HFFc6 (cell line): ENCODE results near the gene PXN. TPM values are rescaled to one million over a fixed set of nuclear protein-coding genes. Genes with fewer than 3 reads are reported as not detected.
"Not testable (repeated sequence)": the region's sequence is repeated elsewhere in the genome, so short reads cannot be mapped to it uniquely, and the experiment has no call there.

ENCODE experiments used
- DNase-seq: peaks from one replicate; pipeline ENCODE4 v3.0.0-alpha.2; 2018
- H3K27ac Mint-ChIP-seq: 2 replicates; pipeline ENCODE4 v1.8.0; 2020; ENCODE audit warnings: mild to moderate bottlenecking, mixed read lengths
- H3K27me3 Mint-ChIP-seq: 2 replicates; pipeline ENCODE4 v1.8.0; 2021; ENCODE audit warnings: mild to moderate bottlenecking, moderate library complexity, mixed read lengths; ENCODE audit not compliant: insufficient read depth
- H3K36me3 Mint-ChIP-seq: 2 replicates; pipeline ENCODE4 v1.8.0; 2021; ENCODE audit warnings: low read depth, mixed read lengths
- H3K4me1 Mint-ChIP-seq: 2 replicates; pipeline ENCODE4 v1.8.0; 2020; ENCODE audit warnings: low read depth, mixed read lengths
- H3K4me3 Mint-ChIP-seq: 2 replicates; pipeline ENCODE4 v1.8.0; 2020; ENCODE audit warnings: mild to moderate bottlenecking, moderate library complexity, mixed read lengths
- H3K9me3 Mint-ChIP-seq: 2 replicates; pipeline ENCODE4 v1.8.0; 2020; ENCODE audit warnings: mild to moderate bottlenecking, mixed read lengths
- total RNA-seq, 6 experiments: library from RNA; stranded (reverse); fragmentation: NEBNext Ultra II Directional; extraction: Animal tissue kit (Norgen Biotek cat#: 25700); gene quantifications; 2 replicates in 1 of 6; 3 replicates in 5 of 6; pipeline ENCODE4 v1.2.3, GENCODE V29; 2021
- TF ChIP-seq, protein P1 (sequence below): fragments of 200-600 bp; sonication (generic); IDR thresholded peaks from 2 replicates; pipeline ENCODE4 v1.5.0; 2021; ENCODE audit warnings: antibody characterized with exemption, mild to moderate bottlenecking

PXN gene
- total RNA-seq, 6 experiments from 2014 or later, result 219 to 290 (median 253) TPM

- Mint-ChIP-seq H3K9me3 (no peaks in the 10 kb centered on the region), H3K36me3 (peaks cover 27% of the 10 kb centered on the region), H3K27ac (no peak overlapping the region), H3K27me3 (peaks cover 14% of the 10 kb centered on the region), H3K4me1 (no peaks in the 10 kb centered on the region), H3K4me3 (no peak overlapping the region)
- TF ChIP-seq, protein P1, sequence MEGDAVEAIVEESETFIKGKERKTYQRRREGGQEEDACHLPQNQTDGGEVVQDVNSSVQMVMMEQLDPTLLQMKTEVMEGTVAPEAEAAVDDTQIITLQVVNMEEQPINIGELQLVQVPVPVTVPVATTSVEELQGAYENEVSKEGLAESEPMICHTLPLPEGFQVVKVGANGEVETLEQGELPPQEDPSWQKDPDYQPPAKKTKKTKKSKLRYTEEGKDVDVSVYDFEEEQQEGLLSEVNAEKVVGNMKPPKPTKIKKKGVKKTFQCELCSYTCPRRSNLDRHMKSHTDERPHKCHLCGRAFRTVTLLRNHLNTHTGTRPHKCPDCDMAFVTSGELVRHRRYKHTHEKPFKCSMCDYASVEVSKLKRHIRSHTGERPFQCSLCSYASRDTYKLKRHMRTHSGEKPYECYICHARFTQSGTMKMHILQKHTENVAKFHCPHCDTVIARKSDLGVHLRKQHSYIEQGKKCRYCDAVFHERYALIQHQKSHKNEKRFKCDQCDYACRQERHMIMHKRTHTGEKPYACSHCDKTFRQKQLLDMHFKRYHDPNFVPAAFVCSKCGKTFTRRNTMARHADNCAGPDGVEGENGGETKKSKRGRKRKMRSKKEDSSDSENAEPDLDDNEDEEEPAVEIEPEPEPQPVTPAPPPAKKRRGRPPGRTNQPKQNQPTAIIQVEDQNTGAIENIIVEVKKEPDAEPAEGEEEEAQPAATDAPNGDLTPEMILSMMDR, result no peak
- DNase-seq, result no peak
These were observed 48.6 kb downstream of the PXN start for GRCh38 chr12:120216742-120217605.

DNA sequence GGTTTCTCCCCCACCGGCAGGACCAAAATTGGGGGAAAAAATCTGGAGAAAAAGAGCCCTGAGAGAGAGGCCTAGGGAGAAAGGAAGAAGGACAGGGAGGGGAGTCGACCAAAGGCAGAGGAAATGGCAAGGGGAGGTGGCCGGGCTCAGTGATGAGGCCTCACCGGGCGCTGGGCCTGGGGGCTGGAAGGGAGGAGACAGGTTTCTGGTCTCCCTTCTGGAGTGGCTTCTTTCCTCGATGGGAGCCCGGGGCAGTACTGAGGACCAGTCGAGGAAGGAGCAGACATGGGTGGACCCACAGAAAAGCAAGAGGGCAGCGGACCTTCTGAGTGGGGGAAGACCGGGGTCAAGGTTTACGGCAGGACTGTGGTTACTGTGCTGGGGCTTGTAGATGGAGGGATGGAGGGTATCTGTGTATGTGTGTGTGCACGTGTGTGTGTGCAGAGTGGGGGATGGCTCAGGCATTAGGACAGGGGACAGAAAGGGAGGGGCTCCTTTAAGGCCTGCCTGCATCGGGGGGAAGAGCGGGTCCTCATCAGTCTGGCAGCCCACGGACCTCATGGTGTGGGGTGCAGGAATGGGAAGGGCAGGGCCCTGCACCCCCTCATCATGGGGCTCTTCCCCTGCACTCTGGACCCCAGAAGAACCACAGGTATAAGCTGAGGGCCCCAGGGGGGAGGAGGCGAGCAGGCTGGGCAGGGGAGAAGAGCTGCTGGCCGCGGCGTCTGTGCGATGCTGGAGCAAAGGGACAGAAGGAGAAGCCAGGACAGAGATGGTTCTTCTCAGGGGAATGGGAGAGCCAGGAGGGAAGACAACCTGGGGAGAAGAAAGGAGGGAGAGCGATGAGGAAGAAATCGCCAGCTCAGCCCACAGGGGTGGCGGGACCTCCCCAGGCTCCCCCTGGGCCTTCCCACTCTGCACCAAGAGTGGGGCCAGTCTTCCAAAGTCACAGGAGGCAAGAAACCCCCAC, 49.5 kb downstream of the PXN start:
- Mint-ChIP-seq H3K36me3 (peaks cover 36% of the 10 kb centered on the region), H3K27me3 (peaks cover 18% of the 10 kb centered on the region), H3K9me3 (no peaks in the 10 kb centered on the region), H3K4me1 (no peaks in the 10 kb centered on the region), H3K4me3 (no peak overlapping the region), H3K27ac (peak overlapping the region; percentile 60; the same call in 1 of the 2 replicates)
- no peak for DNase-seq
- TF ChIP-seq, protein P1, result no peak

GRCh38 chr12:120215357-120215735, 50.2 kb downstream of the PXN start:
- Mint-ChIP-seq H3K27me3 (peaks cover 21% of the 10 kb centered on the region), H3K9me3 (no peaks in the 10 kb centered on the region), H3K4me1 (no peaks in the 10 kb centered on the region), H3K36me3 (peaks cover 36% of the 10 kb centered on the region), H3K27ac (no peak overlapping the region), H3K4me3 (no peak overlapping the region)
- DNase-seq, result no peak
- TF ChIP-seq, protein P1, result no peak

DNA sequence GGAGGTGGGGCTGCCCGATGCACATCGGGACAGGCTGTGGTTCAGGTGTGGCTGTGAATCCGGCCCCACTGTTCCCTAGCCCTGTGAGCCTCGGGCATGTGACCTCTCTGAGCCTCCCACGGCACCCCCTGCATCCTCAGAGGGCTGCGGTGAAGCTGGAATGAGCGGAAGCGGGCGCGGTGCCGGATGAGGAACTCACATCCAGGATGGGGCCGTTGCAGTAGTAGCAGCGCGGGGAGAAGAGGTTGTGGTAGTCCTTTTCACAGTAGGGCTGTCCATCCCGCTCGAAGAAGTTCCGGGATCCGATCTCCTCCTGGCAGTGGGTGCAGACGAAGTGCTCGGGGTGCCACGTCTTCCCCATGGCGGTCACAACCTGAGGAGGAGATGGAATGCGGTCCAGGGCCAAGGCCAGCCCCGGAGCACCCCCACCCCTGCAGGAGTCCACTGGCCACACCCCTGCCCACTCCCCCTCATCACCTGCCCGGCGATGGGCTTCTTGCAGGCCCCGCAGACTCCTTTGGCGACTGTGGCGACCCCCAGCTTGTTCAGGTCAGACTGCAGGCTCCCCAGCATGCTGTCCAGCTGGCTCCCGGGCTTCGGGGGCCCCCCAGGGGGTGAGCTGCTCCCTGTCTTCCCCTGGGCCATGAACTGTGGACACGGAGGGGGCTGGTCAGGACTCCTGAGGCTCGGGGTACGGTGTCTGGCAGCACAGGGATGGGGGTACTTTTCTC, 50.7 kb downstream of the PXN start:
- no peak for DNase-seq
- no peak overlapping the region for H3K4me3 Mint-ChIP-seq
- H3K27ac Mint-ChIP-seq, result no peak overlapping the region
- H3K36me3 Mint-ChIP-seq, result peaks cover 36% of the 10 kb centered on the region
- no peaks in the 10 kb centered on the region for H3K4me1 Mint-ChIP-seq
- H3K9me3 Mint-ChIP-seq, result no peaks in the 10 kb centered on the region
- peaks cover 21% of the 10 kb centered on the region for H3K27me3 Mint-ChIP-seq
- TF ChIP-seq, protein P1, result no peak

DNA sequence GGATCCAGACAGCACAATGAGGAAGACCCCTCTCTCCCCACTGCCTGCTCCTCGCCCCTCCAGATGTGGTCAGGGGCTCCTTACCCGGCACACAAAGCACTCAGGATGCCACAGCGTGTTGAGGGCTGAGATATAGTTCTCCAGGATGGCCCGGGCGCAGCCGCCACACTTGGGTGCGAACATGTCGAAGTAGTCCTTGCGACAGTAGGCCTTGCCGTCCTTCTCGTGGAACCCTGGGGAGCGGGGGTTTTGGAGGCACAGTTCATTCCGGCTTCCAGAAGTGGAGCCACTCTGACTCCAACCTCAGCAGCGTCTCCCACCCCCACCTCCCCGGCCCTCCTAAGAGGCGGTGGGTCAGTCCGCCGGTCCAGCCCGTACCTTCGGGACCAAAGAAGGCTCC, 51.8 kb downstream of the PXN start:
- H3K27ac Mint-ChIP-seq, result no peak overlapping the region
- H3K4me3 Mint-ChIP-seq, result no peak overlapping the region
- no peaks in the 10 kb centered on the region for H3K9me3 Mint-ChIP-seq
- peaks cover 21% of the 10 kb centered on the region for H3K27me3 Mint-ChIP-seq
- H3K36me3 Mint-ChIP-seq, result peaks cover 35% of the 10 kb centered on the region
- no peak for DNase-seq
- TF ChIP-seq, protein P1, result no peak
- no peaks in the 10 kb centered on the region for H3K4me1 Mint-ChIP-seq

DNA sequence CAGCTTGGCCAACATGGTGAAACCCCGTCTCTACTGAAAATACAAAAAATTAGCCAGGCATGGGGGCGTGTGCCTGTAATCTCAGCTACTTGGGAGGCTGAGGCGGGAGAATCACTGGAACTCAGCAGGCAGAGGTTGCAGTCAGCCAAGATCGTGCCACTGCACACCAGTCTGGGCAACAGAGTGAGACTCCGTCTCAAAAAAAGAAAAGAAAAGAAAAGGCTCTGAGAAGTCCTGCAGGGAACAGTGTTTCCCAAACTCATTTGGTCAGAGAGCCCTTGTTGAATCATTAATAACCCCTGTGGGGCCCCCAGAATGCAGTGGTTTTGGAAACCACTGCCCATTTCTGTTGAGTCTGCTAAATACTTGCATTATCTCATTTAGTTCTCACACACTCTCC, 52.3 kb downstream of the PXN start:
- not testable (repeated sequence) for H3K27ac Mint-ChIP-seq, H3K4me3 Mint-ChIP-seq
- peaks cover 30% of the 10 kb centered on the region for H3K36me3 Mint-ChIP-seq

More for the DNA sequence above, 52.3 kb downstream of the PXN start:
- H3K4me1 Mint-ChIP-seq, DNase-seq, H3K9me3 Mint-ChIP-seq: not testable (repeated sequence)
- H3K27me3 Mint-ChIP-seq, result peaks cover 25% of the 10 kb centered on the region
